PC-9 (cell line): ENCODE data around the gene HOMEZ. TPM values are rescaled to one million over a fixed set of nuclear protein-coding genes. Genes with fewer than 3 reads are reported as not detected.

Experiments used
- BruUV-seq: library from RNA; stranded (reverse); fragments of 400-500 nt; replicated peaks from 2 replicates; lab custom pipeline; 2021; lab: Mats Ljungman, UMichigan
- CTCF ChIA-PET: fragments of 300-600 bp; sonication (Branson Sonifier 250); formaldehyde crosslinking; loops from one replicate; lab custom pipeline; 2022; ENCODE audit warnings: antibody characterized with exemption; lab: Charles Lee
- POLR2A ChIA-PET: fragments of 300-600 bp; sonication (Branson Sonifier 250); formaldehyde crosslinking; loops from one replicate; lab custom pipeline; 2022; ENCODE audit warnings: antibody characterized with exemption; ENCODE audit not compliant: unreplicated experiment; lab: Charles Lee
- DNase-seq, 2 experiments: peaks; one replicate each; pipeline versions ENCODE4 v3.0.0 to v3.0.0-alpha.2; 2015 to 2022; ENCODE audit warnings: mixed read lengths in 1 of 2
- H2AFZ ChIP-seq: fragments of 200-600 bp; sonication (generic); 2 replicates; pipeline ENCODE4 v1.8.1; 2017; ENCODE audit warnings: antibody characterized with exemption
- H3F3A ChIP-seq: fragments of 200-600 bp; sonication (generic); 2 replicates; pipeline ENCODE4 v1.8.1; 2017; ENCODE audit warnings: antibody characterized with exemption, mild to moderate bottlenecking, low read depth; ENCODE audit not compliant: insufficient read depth
- H3K27ac ChIP-seq: fragments of 200-600 bp; sonication (generic); 2 replicates; pipeline ENCODE4 v1.6.1; 2016; ENCODE audit warnings: mixed run types
- H3K27me3 ChIP-seq: fragments of 200-600 bp; sonication (generic); 2 replicates; pipeline ENCODE4 v1.6.1; 2016; ENCODE audit warnings: low read depth, mixed run types; ENCODE audit not compliant: insufficient read depth
- H3K36me3 ChIP-seq: fragments of 200-600 bp; sonication (generic); 2 replicates; pipeline ENCODE4 v1.6.1; 2016; ENCODE audit warnings: low read depth, mixed run types
- H3K4me1 ChIP-seq: fragments of 200-600 bp; sonication (generic); replicated peaks from 2 replicates; pipeline ENCODE4 v1.6.1; 2016; ENCODE audit warnings: mixed run types; ENCODE audit not compliant: insufficient read depth
- H3K4me2 ChIP-seq: fragments of 200-600 bp; sonication (generic); 2 replicates; pipeline ENCODE4 v1.6.1; 2017; ENCODE audit warnings: mixed run types
- H3K4me3 ChIP-seq: fragments of 200-600 bp; sonication (generic); 2 replicates; pipeline ENCODE4 v1.6.1; 2016; ENCODE audit warnings: mixed run types
- H3K79me2 ChIP-seq: fragments of 200-600 bp; sonication (generic); 2 replicates; pipeline ENCODE4 v1.6.1; 2017; ENCODE audit warnings: low read depth, mixed run types
- H3K9me2 ChIP-seq: fragments of 200-600 bp; sonication (generic); 2 replicates; pipeline ENCODE4 v1.8.1; 2017; ENCODE audit warnings: mild to moderate bottlenecking; ENCODE audit not compliant: insufficient read depth
- H3K9me3 ChIP-seq: fragments of 200-600 bp; sonication (generic); 2 replicates; pipeline ENCODE4 v1.8.1; 2016; ENCODE audit warnings: low read depth; ENCODE audit not compliant: insufficient read depth
- H4K20me1 ChIP-seq: fragments of 200-600 bp; sonication (generic); 2 replicates; pipeline ENCODE4 v1.8.1; 2017; ENCODE audit not compliant: insufficient read depth
- EZH2 ChIP-seq: fragments of 200-600 bp; sonication (generic); IDR thresholded peaks from 2 replicates; pipeline ENCODE4 v1.8.0; 2017; ENCODE audit warnings: antibody characterized with exemption, low read depth
- intact Hi-C: fragments of 100-400 bp; cut with micrococcal nuclease; formaldehyde crosslinking; loops from one replicate; pipeline ENCODE4 v1.10.0; 2022; ENCODE audit not compliant: unreplicated experiment
- total RNA-seq: library from RNA; stranded (reverse); gene quantifications from 2 replicates; pipeline ENCODE4 v1.2.3, GENCODE V29; 2021
- TF ChIP-seq, protein P1 (sequence below): fragments of 200-600 bp; sonication (generic); conservative IDR thresholded peaks from 2 replicates; pipeline ENCODE4 v1.6.1; 2017; ENCODE audit warnings: mixed run types, antibody characterized with exemption, mild to moderate bottlenecking, moderate library complexity

Gene HOMEZ
- total RNA-seq, 1 experiment from 2014 or later, result 14.0 TPM

DNA sequence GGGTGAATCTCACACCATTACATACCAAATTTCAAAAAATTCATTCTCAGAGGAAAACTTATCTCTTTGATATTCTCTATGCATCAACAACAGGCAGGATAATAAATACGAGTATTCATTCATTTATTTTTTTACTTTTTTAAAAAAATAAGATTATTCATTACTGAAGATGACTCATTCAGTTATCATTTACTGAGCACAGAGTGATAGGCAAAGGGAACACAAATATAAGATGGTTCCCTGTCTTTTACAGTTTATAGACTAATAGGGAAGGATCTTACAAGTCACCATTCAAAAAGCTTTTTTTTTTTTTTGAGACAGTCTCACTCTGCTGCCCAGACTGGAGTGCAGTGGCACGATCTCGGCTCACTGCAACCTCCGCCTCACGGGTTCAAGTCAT lies 30.4 kb upstream of the HOMEZ start:
- intact Hi-C loops, result no loop called here

DNA sequence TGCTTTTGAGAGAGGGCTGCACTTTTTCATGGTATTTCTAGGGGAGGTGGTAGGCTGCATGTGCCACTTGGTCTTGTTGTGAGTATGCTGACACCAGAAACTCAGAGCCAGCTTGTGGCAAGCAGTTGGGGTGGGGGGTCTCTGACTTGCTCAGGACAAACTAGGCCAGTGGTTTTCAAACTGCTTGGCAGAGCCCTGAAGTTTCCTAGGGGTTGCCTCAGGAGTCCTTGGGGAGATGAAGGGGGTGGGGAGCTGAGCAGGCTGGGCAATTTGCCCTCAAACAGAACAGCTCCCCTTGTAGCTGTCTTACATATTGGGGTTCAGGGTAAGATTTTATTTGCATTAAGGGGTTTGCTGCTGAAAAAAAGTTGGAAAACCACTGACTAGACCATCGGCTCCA lies 24.6 kb upstream of the HOMEZ start:
- BruUV-seq, result no TSS peak
- TF ChIP-seq EZH2, result no peak
- TF ChIP-seq, protein P1, sequence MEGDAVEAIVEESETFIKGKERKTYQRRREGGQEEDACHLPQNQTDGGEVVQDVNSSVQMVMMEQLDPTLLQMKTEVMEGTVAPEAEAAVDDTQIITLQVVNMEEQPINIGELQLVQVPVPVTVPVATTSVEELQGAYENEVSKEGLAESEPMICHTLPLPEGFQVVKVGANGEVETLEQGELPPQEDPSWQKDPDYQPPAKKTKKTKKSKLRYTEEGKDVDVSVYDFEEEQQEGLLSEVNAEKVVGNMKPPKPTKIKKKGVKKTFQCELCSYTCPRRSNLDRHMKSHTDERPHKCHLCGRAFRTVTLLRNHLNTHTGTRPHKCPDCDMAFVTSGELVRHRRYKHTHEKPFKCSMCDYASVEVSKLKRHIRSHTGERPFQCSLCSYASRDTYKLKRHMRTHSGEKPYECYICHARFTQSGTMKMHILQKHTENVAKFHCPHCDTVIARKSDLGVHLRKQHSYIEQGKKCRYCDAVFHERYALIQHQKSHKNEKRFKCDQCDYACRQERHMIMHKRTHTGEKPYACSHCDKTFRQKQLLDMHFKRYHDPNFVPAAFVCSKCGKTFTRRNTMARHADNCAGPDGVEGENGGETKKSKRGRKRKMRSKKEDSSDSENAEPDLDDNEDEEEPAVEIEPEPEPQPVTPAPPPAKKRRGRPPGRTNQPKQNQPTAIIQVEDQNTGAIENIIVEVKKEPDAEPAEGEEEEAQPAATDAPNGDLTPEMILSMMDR, result no peak
- H2AFZ ChIP-seq, result no peak overlapping the region
- no peak overlapping the region for H3K4me2 ChIP-seq
- H3K79me2 ChIP-seq, result peaks cover 32% of the 10 kb centered on the region
- H3K4me3 ChIP-seq, result no peak overlapping the region
- no peaks in the 10 kb centered on the region for H3K27me3 ChIP-seq
- no peaks in the 10 kb centered on the region for H4K20me1 ChIP-seq
- CTCF ChIA-PET, result no interaction called here
- no peak overlapping the region for H3K27ac ChIP-seq
- H3F3A ChIP-seq, result peaks cover 8% of the 10 kb centered on the region; the same call in 1 of the 2 replicates
- no peaks in the 10 kb centered on the region for H3K9me3 ChIP-seq
- peaks cover 15% of the 10 kb centered on the region for H3K4me1 ChIP-seq
- POLR2A ChIA-PET, result interaction anchor here (0.6 kb wide), 1 partner anchor 1018 kb away, joined by 4 read pairs; no protein-coding TSS in a partner anchor
- intact Hi-C loops, result no loop called here
- no peaks in the 10 kb centered on the region for H3K36me3 ChIP-seq
- no peak for DNase-seq
- no peaks in the 10 kb centered on the region for H3K9me2 ChIP-seq

More for the DNA sequence above, 30.4 kb upstream of the HOMEZ start:
- BruUV-seq, result no TSS peak
- H3K4me1 ChIP-seq, result peaks cover 6% of the 10 kb centered on the region; the same call in 1 of the 2 replicates
- no peaks in the 10 kb centered on the region for H3K9me3 ChIP-seq
- H3F3A ChIP-seq, result peaks cover 3% of the 10 kb centered on the region; the same call in 1 of the 2 replicates
- H3K4me2 ChIP-seq, result no peak overlapping the region
- TF ChIP-seq, protein P1, result no peak
- TF ChIP-seq EZH2, result no peak
- H3K27ac ChIP-seq, result no peak overlapping the region
- no peak overlapping the region for H2AFZ ChIP-seq
- no peaks in the 10 kb centered on the region for H3K9me2 ChIP-seq
- H4K20me1 ChIP-seq, result no peaks in the 10 kb centered on the region
- H3K36me3 ChIP-seq, result no peaks in the 10 kb centered on the region
- no peak overlapping the region for H3K4me3 ChIP-seq
- H3K27me3 ChIP-seq, result no peaks in the 10 kb centered on the region
- H3K79me2 ChIP-seq, result no peaks in the 10 kb centered on the region
- POLR2A ChIA-PET, result no interaction called here
- CTCF ChIA-PET, result no interaction called here
- no peak for DNase-seq

DNA sequence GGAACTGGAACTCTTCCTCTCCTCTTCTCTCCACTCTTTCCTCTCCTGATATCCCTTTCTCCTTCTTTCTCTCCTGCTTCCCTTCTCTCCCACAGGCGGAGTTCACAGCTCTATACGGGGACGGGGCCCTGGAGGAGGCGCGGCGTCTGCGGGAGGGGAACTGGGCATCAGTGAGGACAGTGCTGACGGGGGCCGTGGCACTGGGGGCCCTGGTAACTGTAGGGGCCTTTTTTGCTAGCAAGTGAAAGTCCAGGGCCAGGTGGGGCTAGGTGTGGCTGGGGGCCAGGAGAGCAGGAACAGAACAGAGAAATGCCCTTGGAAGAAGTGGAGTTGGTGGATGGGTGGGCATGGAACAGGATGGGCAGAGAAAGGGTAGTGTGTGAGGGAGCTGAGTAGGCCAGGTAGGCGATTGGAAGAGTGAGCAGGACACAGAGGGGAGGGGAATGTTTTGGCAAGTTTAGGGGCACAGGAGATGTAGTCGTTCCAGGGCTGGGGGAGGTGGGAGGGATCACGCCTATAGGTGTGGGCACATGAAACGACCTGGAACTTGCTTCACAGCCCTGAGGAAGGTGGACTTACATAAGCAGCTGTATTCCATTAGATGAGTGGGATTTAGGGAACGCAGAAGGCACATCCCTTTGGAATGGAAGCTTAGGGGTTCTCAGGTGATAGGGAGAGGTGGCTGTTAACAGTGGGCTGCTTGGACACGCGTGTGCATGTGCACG lies 23.0 kb upstream of the HOMEZ start:
- intact Hi-C loops, result loop anchor here (10.0 kb wide), 1 partner anchor 234 kb away; no protein-coding TSS in a partner anchor
- BruUV-seq, result no TSS peak
- DNase-seq, result no peak
- TF ChIP-seq EZH2, result no peak
- TF ChIP-seq, protein P1, result no peak
- no peaks in the 10 kb centered on the region for H3K9me3 ChIP-seq
- no peaks in the 10 kb centered on the region for H3K9me2 ChIP-seq
- H3K27ac ChIP-seq, result no peak overlapping the region
- ChIA-PET CTCF (no interaction called here), POLR2A (no interaction called here)
- peaks cover 32% of the 10 kb centered on the region for H3K79me2 ChIP-seq
- H3K4me3 ChIP-seq, result no peak overlapping the region
- H3F3A ChIP-seq, result peaks cover 9% of the 10 kb centered on the region; the same call in 1 of the 2 replicates
- no peak overlapping the region for H2AFZ ChIP-seq
- peaks cover 20% of the 10 kb centered on the region for H3K4me1 ChIP-seq
- H4K20me1 ChIP-seq, result no peaks in the 10 kb centered on the region
- H3K4me2 ChIP-seq, result no peak overlapping the region
- H3K27me3 ChIP-seq, result no peaks in the 10 kb centered on the region
- no peaks in the 10 kb centered on the region for H3K36me3 ChIP-seq
